Stimulated activated CD8-positive, alpha-beta memory T cell treated with anti-CD3 and anti-CD28 coated beads, Interleukin-15, amount 100 ng/mL, for 1 hour (primary cell): ENCODE results near the gene RPL36.
A peak's percentile ranks its signal among the peaks of the same experiment; 100 is the strongest.
"Not testable (repeated sequence)": the region's sequence is repeated elsewhere in the genome, so short reads cannot be mapped to it uniquely, and the experiment has no call there.

Experiments
- DNase-seq: peaks from one replicate; pipeline ENCODE4 v3.0.0-alpha.2; 2020; ENCODE audit warnings: low read depth

Gene RPL36

DNA sequence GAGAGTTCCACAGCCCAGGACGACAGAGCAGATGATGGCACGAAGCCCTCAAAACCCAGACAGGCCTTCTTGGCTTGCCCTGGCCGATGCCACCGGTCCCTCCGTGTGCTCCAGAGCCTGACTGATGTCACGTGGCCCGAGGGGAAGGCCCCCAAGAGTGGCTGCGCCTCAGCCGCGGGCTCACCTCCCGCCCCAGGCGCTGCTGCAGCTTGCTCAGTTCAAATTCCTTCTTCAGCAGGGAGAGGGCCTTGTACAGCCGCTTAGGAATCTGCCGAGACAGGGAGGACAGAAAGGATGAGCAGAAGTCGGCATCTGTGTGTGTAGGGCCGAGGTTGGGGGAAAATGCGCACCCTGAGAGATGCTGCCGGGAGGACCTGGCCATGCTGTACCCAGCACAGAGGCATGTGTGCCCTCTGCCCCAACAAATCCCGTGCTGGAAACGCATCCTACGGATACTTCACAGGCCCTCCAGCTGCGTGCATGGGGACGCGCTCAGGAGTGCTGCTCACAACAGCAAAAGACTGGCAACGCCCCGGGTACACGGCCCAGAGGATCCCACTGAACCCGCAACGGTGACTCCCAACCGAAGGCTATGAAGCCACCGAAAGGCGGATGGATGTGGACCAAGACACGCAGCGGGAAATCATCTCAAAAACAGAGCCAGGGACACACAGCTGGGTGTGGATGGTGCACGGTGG is 16.9 kb downstream of the RPL36 start:
- DNase-seq = no peak

DNA sequence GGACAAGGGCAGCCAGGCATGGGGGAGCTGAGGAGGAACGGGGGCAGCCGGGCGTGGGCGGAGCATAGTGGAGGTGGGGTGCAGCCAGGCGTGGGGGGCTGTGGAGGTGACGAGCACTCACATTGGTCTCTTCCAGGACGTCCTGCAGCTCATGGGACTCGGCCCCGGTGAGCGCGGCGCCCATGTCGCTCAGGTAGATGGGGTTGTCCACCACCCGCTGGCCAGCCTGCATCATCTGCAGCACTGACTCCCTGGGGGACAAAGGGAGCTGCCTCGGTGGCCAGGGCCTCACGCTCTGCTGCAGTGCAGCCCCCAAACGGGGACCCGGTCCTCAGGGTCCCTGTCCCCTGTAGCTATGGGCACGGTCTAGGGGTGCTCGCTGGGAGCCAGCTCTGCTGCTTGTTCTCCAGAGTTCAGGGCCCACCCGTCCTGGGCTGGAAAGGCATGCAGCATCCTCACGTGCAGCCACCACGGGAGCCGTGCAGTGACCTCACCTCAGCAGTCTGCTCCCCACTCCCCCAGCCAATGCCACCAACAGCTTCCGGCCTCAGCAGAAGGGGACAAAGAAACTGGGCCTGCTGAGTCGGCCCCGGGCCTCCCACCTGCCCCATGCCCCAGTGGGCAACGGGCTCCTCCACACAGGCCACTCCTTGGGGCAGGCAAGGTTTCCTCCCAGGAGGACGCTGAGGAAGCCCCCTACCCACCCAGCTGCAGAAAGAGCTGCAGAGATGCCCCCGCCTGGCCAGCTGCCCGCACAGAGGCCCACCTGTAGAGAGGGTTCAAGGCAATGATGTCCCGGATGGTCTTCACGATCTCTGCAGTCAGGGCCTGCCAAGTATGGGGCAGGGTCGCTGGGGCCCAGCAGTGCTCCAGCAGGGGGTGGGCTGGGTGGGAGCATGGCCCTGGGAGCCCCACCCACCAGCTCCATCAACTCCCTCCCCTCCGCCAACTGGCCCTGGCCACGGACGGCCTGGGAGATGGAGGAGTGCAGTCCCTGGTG is 17.8 kb downstream of the RPL36 start:
- no peak for DNase-seq

DNA sequence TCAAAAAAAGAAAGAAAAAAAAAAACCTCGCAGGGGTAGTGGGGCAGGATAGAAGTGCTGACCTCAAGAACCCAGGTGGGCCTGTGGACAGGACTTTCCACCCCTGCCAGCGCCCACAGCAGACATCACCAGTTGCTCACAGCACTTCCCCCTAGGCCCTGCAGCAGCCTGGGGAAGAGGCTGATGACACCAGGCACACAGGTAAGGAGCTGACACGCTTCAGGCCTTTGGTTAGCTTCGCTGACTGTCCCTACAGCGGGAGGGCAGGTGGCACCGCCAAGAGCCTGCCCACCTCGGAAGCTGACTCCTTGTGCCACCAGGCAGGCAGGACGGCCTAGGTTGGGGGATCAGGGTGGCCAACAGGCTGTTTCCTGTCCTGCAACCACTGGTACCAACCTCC is 20.9 kb downstream of the RPL36 start:
- no peak for DNase-seq

DNA sequence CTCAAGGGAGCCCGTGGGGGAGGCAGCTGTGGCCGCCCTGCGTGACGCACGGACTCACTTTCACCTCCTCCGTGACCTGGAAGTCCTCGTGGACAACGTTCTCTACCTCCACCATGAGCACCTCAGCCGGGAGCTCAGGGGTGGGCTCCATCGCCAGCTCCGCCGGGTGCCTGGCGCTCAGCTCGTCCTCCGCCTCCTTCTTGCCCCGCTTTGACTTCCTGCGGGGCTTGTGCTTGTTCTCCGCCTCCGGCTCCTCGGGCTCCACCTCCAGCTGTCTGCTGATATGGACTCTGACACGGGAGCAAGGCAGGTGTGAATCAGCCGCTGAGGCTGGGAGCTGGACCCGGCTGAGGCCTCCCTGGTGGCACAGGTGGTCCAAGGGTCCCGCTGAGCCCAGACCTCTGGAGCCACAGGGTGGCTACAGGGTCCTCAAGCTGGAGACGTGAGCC is 21.6 kb downstream of the RPL36 start:
- no peak for DNase-seq

DNA sequence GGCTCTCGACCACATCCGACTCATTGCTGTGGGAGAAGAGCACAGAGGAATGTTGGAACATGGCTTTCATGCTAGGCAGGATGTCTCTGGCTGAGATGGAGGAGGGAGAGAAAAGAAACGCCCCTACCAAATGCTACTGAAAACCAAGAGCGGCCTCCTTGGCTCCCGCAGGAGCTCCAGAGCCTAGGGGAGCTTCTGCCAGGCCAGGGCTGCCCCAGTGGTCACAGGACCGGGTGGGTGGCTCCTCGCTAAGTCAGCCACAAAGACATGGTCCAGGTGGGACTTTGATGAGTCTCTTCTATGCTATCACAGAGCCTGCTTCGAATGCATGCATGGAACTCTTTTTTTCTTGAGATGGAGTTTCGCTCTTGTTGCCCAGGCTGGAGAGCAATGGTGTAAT is 23.1 kb downstream of the RPL36 start:
- DNase-seq = no peak

DNA sequence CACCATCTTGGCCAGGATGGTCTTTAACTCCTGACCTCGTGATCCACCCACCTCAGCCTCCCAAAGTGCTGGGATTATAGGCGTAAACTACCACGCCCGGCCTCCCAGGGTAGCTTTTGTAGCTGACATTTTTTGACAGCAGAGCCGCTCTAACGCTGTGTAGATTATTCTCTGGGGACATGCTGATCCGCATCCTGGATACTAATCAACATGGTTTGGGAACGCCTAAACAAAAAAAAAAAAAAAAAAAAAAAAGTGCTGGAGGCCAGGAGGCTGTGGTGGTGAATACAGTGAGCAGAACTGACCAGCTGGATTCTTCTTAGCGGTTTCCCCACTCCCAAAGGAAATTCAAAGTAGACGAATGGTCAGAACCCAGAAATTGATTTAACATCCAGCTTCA is 24.7 kb downstream of the RPL36 start:
- DNase-seq = no peak

DNA sequence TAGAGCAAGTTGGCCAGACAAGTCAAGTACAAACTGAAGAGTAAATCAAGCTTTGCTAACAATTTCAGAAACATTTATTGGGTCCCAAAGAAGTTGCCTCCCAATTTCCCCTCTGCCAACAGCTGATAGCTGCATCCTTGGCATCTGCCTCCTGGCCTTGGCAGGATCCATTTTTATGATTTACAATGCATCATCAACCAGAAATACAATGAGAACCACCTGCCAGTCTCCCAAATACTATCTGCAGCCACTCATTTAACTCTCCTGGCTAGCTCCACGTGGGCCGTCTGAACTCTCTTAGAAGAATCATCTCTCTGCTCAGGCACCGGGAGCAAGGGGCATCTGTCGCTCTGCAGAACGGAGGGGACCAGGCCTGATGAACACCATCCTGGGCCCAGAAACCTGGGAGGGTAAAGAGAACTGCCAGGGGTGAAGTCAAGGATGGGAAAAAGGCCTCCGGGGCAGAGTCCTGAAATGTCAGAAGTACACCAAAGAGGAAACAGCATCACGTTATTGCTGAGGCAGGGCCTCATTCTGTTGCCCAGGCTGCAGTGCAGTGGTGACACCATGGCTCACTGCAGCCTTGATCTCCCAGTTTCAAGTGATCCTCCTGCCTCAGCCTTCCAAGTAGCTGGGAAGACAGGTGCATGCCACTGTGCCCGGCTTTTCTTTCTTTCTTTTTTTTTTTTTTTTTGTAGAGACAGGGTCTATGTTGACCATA is 27.3 kb downstream of the RPL36 start:
- no peak for DNase-seq

DNA sequence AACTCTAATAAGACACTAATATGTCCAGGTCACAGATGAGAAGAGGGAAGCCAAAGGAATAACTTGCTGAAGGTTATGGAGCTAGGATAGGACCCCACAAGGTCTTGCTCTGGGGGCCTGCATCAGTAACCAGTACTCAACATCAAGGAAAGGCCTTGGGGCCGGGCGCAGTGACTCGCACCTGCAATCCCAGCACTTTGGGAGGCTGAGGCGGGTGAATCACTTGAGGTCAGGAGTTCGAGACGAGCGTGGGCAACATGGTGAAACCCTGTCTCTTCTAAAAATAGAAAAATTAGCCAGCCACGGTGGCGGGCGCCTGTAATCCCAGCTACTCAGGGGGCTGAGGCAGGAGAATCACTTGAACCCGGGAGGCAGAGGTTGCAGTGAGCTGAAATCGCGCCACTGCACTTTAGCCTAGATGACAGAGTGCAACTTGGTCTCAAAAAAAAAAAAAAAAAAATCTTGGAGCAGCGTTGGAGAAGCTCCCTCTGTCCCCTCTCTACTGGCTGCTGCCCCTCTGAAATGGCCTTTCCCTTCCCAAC is 28.0 kb downstream of the RPL36 start:
- DNase-seq = no peak

DNA sequence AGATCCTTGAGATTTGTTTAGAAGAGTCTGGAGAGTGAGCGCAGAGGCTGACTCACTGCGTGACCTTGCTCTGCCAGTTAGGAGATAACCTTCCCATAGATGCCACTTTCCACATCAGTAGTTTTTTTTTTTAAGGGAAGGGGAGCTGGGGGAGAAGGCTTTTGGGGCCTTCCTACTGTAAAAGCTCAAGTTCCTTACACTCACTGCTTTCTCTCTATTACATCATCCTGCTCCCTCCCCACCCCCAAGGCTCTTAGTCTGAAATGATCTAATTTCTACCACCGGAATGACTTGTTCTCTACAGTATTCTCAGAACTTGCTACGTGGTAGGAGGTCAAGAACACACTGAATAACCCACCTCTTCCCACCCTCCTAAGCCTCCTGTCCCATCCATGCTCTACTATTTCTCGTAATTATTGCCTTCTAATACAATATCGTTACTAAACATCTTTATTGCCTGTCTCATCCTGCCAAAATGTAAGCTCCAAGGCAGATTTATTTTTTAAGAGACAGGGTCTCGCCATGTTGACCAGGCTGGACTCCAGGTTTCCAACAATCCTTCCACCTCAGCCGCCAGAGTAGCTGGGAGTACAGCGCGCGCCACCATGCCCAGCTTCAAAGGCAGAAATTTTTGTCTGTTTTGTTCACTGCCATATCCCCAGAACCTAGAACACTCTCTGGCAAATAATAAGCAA is 28.6 kb downstream of the RPL36 start:
- DNase-seq = no peak

DNA sequence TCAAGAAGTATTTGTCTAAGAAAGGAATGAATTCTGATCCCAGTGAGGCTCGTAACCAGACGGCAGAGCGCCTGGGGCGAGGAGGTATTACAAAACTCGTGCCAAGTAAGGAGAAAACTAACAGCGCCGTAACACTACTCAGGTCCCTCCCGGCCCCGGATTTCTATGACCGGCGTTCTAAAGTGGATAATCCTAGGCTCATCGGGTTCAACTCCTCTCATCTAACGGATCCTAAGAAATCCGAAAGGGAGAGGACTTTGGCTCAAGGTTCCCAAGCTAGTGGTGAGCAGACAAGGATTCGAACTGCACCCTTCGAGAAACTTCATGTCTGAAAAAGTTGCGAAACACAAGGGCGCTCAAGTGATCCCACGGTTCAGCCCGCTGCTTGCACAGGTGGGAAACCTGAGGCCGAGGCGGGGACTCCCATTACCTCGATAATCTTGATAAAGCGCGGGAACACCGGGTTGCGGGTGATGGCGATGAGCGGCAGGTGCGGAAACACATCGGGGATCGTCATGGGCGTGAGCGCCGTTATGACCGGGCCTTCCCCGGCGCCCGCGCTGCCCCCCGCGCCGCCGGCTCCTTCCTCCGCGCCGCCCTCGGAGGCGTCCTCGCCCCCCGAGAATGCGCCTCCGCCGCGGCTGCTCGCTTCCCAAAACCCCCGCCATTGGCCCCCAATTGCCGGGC is 29.3 kb downstream of the RPL36 start:
- no peak for DNase-seq

DNA sequence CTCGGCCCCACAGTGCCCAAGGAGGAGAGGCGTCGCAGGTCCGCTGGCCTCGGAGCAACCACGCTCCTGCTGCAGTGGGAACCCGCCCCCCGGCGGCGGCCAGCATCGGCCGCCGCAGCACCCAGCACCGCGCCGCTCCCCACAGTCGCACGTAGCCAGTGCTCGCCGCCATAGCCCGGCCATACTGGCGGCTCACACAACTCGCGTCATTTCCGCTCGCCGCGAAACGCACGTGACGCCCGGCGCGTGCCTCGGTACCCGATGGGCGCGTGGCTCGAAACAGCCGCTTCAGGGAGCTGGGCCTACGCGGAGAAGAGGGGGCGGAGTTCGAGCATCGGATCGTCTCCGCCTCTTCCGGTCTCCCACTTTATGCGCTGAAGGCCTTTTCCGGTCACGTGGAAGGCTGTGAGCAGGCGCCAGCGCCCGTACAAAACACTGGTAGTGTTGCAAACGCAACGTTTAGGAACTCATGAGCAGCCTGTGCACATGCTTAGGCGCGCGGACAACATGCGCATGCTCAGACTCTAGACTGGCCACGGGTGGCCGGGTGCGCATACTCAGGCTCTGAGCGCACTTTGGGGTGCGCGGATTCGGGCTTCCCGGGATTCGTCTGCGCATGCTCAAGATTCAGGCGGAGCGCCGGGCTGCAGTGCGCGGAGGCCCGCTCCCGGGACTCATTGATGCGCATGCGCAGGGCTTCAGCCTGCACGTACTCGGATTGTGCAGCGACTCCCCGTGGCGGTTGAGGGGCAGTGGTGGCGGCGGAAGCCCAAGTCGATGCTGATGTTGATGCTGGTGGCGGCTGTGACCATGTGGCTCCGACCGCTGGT is 30.1 kb downstream of the RPL36 start, which contains the start of the genes CATSPERD and LONP1:
TSS of gene CATSPERD (plus strand) at position 677 of the 830 bp plus-strand sequence. CDS start at position 778, 101 bp downstream.
TSS of gene LONP1 (minus strand) at position 186 of the 830 bp plus-strand sequence. CDS start at position 172, 14 bp downstream.
- peak; percentile 93 for DNase-seq

DNA sequence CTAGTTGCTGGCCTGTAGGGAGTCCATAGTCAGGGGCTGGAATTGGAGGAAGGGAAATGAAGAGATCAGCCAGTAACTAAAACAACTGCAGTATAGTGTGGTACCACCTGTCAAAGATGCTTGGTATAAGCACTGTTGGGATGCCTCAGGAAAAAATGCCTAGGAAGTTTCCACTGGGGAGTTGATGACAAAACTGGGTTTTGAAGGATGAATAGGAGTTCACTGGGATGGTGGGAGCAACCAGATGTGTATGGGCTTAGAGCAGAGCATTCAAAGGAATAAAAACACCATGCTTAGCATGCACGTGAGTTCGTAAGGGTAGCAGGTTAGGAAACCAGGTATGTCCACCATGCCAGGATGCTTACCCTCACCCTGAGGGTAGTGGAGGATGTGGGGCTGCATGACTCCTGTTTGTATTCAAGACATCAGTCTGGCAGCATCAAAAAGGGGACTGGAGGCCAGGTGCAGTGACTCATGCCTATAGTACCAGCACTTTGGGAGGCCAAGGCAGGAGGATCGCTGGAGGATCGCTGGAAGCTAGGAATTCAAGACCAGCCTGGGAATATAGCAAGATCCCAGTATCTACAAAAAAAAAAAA is 37.5 kb downstream of the RPL36 start:
- no peak for DNase-seq

DNA sequence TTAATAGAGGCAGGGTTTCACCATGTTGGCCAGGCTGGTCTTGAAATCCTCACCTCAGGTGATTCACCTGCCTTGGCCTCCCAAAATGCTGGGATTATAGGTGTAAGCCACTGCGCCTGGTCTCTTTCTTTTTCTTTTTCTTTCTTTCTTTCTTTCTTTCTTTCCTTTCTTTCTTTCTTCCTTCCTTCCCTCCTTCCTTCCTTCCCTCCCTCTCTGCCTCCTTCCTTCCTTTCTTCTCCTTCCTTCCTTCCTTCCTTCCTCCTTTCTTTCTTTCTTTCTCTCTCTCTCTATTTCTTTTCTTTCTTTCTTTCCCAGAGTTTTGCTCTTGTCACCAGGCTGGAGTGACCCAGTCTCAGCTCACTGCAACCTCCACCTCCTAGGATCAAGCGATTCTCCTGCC is 43.1 kb downstream of the RPL36 start:
- not testable (repeated sequence) for DNase-seq

DNA sequence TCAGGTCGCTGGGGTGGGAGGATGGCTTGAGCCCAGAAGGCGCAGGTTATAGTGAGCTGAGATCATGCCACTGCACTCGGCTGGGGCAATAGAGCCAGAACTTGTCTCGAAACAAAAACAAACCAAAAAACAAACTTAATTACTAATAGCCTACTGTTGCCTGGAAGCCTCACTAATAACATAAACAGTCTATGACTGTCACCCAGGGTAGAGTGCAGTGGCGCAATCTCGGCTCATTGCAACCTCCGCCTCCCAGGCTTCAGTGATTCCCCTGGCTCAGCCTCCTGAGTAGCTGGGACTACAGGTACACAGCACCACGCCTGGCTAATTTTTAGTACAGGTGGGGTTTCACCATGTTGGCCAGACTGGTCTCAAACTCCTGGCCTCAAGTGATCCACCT is 48.3 kb downstream of the RPL36 start:
- DNase-seq = no peak
